Keratinocyte (primary cell): Measurements from ENCODE around the gene DUSP23. TPM values are rescaled to one million over a fixed set of nuclear protein-coding genes. Genes with fewer than 3 reads are reported as not detected.

ENCODE experiments used
- DNase-seq: peaks from one replicate; pipeline ENCODE4 v3.0.0-alpha.2; 2011; ENCODE audit warnings: low read depth, missing footprints, low spot score
- FAIRE-seq: peaks from 2 replicates; lab custom pipeline; 2011; peaks lifted over from hg19 to GRCh38; lab: Jason Lieb, UNC
- H2AFZ ChIP-seq: 2 replicates; pipeline ENCODE4 v1.6.0; 2012; ENCODE audit warnings: low read length, control low read depth, inconsistent platforms; ENCODE audit not compliant: control insufficient read depth
- H3K27ac ChIP-seq: 2 replicates; pipeline ENCODE4 v1.5.1; 2011; ENCODE audit warnings: low read length; ENCODE audit not compliant: control insufficient read depth, insufficient read depth
- H3K27me3 ChIP-seq: 3 replicates; pipeline ENCODE4 v1.6.0; 2011; ENCODE audit warnings: low read length; ENCODE audit not compliant: control insufficient read depth, insufficient read depth; ENCODE audit errors: extremely low read depth
- H3K36me3 ChIP-seq, 2 experiments: 2 replicates in 1 of 2; 3 replicates in 1 of 2; pipeline ENCODE4 v1.5.1; 2011; ENCODE audit warnings: low read length in 2 of 2, mild to moderate bottlenecking in 1 of 2; ENCODE audit not compliant: control insufficient read depth in 2 of 2, insufficient read depth in 2 of 2; ENCODE audit errors: extremely low read depth in 1 of 2
- H3K4me1 ChIP-seq: 3 replicates; pipeline ENCODE4 v1.5.1; 2011; ENCODE audit warnings: low read length; ENCODE audit not compliant: control insufficient read depth, insufficient read depth; ENCODE audit errors: extremely low read depth
- H3K4me2 ChIP-seq: 3 replicates; pipeline ENCODE4 v1.6.0; 2011; ENCODE audit warnings: low read depth, low read length; ENCODE audit not compliant: control insufficient read depth, insufficient read depth; ENCODE audit errors: extremely low read depth
- H3K4me3 ChIP-seq, 3 experiments: fragments of 200-600 bp in 1 of 3; sonication (generic) in 1 of 3; 2 replicates in 2 of 3; 3 replicates in 1 of 3; pipeline ENCODE4 v1.5.1; 2011 to 2016; ENCODE audit warnings: low read length in 3 of 3, mild to moderate bottlenecking in 3 of 3, control low read depth in 2 of 3, inconsistent platforms in 1 of 3, low read depth in 1 of 3, mixed read lengths in 1 of 3, mixed run types in 1 of 3, moderate library complexity in 1 of 3; ENCODE audit not compliant: control insufficient read depth in 2 of 3, insufficient read depth in 2 of 3; ENCODE audit errors: extremely low read depth in 1 of 3
- H3K79me2 ChIP-seq: 2 replicates; pipeline ENCODE4 v1.6.0; 2012; ENCODE audit warnings: low read length; ENCODE audit not compliant: control insufficient read depth, insufficient read depth
- H3K9ac ChIP-seq: 3 replicates; pipeline ENCODE4 v1.6.0; 2011; ENCODE audit warnings: low read length; ENCODE audit not compliant: control insufficient read depth, insufficient read depth; ENCODE audit errors: extremely low read depth
- H3K9me1 ChIP-seq: 3 replicates; pipeline ENCODE4 v1.6.0; 2011; ENCODE audit warnings: low read length; ENCODE audit not compliant: control insufficient read depth, insufficient read depth; ENCODE audit errors: extremely low read depth
- H3K9me3 ChIP-seq: 2 replicates; pipeline ENCODE4 v1.5.1; 2012; ENCODE audit warnings: low read depth, low read length; ENCODE audit not compliant: control insufficient read depth
- H4K20me1 ChIP-seq: 3 replicates; pipeline ENCODE4 v1.6.0; 2011; ENCODE audit warnings: low read length; ENCODE audit not compliant: control insufficient read depth, insufficient read depth; ENCODE audit errors: extremely low read depth
- CTCF ChIP-seq, 3 experiments: IDR thresholded peaks in 1 of 3; conservative IDR thresholded peaks in 1 of 3; optimal IDR thresholded peaks in 1 of 3; 2 replicates in 2 of 3; 3 replicates in 1 of 3; pipeline versions ENCODE3 to v1.5.1; 2011; ENCODE audit warnings: low read length in 3 of 3, mild to moderate bottlenecking in 3 of 3, moderate library complexity in 2 of 3, control low read depth in 1 of 3, inconsistent platforms in 1 of 3; ENCODE audit not compliant: insufficient read depth in 2 of 3; ENCODE audit errors: extremely low read depth in 1 of 3
- EZH2 ChIP-seq: IDR thresholded peaks from one replicate; pipeline ENCODE4 v1.6.1; 2012; ENCODE audit warnings: inconsistent platforms, mild to moderate bottlenecking, low read length, moderate library complexity
- dilution Hi-C: fragments of 300-500 bp; cut with MboI; formaldehyde crosslinking; loops from one replicate; pipeline ENCODE4 v1.7.0; 2020; ENCODE audit warnings: low sequenced_read_pairs; ENCODE audit not compliant: extremely low pct_ligation_motif_present
- polyA plus RNA-seq, 5 experiments: library from polyadenylated mRNA; depleted of rRNA in 3 of 5; stranded (reverse) in 3 of 5; stranded (forward) in 1 of 5; unstranded in 1 of 5; fragments of >200 nt; gene quantifications; 1 replicate in 1 of 5; 2 replicates in 3 of 5; 3 replicates in 1 of 5; pipeline versions ENCODE4 v1.2.1 to v1.2.3, GENCODE V29; 2011 to 2012; ENCODE audit warnings: missing spikeins in 2 of 5, low read depth in 1 of 5, low replicate concordance in 1 of 5

Gene DUSP23
- polyA plus RNA-seq, 1 donor (not counting 4 experiments of a cell fraction or from before 2014, with no cell fraction given), result 35.0 TPM

DNA sequence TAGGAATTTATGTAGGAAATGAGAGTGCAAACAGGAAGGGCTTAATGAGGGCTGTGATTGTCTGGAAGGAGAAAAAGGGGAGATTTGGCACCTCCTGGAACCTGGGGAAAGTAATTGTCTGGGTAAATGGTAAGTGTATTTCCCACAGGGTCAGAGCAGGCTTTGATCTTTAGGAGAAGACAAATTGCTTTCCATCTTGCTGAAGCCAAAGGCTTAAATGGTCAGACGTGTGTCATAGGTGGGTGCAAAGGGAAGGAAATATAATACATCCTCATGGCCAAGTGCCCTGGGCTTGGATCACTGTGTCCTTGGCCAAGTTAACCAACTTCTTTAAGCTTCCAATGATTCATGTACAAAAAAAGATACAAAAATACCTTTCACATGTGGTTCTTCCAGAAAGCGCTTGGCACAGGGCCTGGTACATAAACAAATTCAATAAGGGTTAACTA lies 1.3 kb upstream of the DUSP23 start:
- Histone ChIP-seq H3K9me1 (no peaks in the 10 kb centered on the region), H3K4me1 (no peaks in the 10 kb centered on the region), H3K79me2 (no peaks in the 10 kb centered on the region), H2AFZ (no peak overlapping the region), H3K36me3 (no peaks in the 10 kb centered on the region), H3K27ac (no peak overlapping the region), H3K9ac (no peak overlapping the region), H3K9me3 (no peaks in the 10 kb centered on the region), H3K4me2 (no peak overlapping the region), H3K4me3 (no peak overlapping the region), H4K20me1 (no peaks in the 10 kb centered on the region), H3K27me3 (no peaks in the 10 kb centered on the region)
- dilution Hi-C loops, result loop anchor here (25.0 kb wide), 1 partner anchor 258 kb away; the partner anchor contains the start of gene PIGM
- DNase-seq, result no peak
- peak; percentile 51 for FAIRE-seq
- TF ChIP-seq CTCF (optimal IDR thresholded peaks at IDR 0.05 in 1 of 3, IDR thresholded peaks at IDR 0.05 in 1 of 3, conservative IDR thresholded peaks at IDR 0.05 in 1 of 3; ENCODE audit: extremely low read depth in 1 of 3, insufficient read depth in 2 of 3, low read length in 3 of 3) (no peak), EZH2 (no peak)

- Histone ChIP-seq H3K4me1 (peaks cover 6% of the 10 kb centered on the region), H3K27me3 (no peaks in the 10 kb centered on the region), H4K20me1 (no peaks in the 10 kb centered on the region), H3K27ac (no peak overlapping the region), H3K4me2 (peak overlapping the region; percentile 59), H3K4me3 (peak overlapping the region in 2 of 3 experiments; percentile 64 to 90), H3K79me2 (no peaks in the 10 kb centered on the region), H3K36me3 (no peaks in the 10 kb centered on the region), H3K9ac (no peak overlapping the region), H2AFZ (no peak overlapping the region), H3K9me3 (no peaks in the 10 kb centered on the region), H3K9me1 (no peaks in the 10 kb centered on the region)
- DNase-seq, result no peak
- TF ChIP-seq EZH2, result no peak
- no peak for TF ChIP-seq CTCF (optimal IDR thresholded peaks at IDR 0.05 in 1 of 3, IDR thresholded peaks at IDR 0.05 in 1 of 3, conservative IDR thresholded peaks at IDR 0.05 in 1 of 3; ENCODE audit: extremely low read depth in 1 of 3, insufficient read depth in 2 of 3, low read length in 3 of 3)
- FAIRE-seq, result no peak
- dilution Hi-C loops, result loop anchor here (25.0 kb wide), 1 partner anchor 255 kb away; the partner anchor contains the start of gene PIGM
These were observed 1.2 kb downstream of the DUSP23 start for GRCh38 chr1:159781992-159782391.
